NK-92 (cell line): Measurements from ENCODE around the gene EBLN1.
"Not testable (repeated sequence)": the region's sequence is repeated elsewhere in the genome, so short reads cannot be mapped to it uniquely, and the experiment has no call there.

ENCODE experiments used
- DNase-seq: peaks from one replicate; lab custom pipeline; 2025; ENCODE audit not compliant: unreplicated experiment; lab: John Stamatoyannopoulos, UW

The EBLN1 gene

GRCh38 chr10:22228167-22228938 lies 10.5 kb upstream of the EBLN1 start:
- DNase-seq: no peak

DNA sequence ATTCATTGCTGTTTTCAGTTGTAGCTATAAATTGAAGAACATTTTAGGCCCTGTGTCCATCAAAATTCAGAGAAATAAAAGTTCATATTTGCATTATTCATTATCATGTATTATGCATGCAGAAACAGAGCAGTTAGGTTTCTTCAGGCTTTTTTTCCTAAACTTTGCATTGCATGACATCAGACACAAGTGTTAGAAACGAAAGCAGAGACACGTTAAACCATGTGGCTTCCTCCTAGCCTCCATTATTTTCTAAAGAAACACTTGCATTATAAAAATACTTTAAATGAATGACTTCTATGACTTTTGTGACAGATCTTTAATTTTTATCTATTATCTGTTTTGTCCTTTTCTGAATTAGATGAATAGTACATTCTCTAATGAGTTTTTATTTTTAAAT lies 8.8 kb upstream of the EBLN1 start:
- DNase-seq: no peak

- DNase-seq: no peak
Measured at GRCh38 chr10:22222236-22223190, 4.7 kb upstream of the EBLN1 start.

DNA sequence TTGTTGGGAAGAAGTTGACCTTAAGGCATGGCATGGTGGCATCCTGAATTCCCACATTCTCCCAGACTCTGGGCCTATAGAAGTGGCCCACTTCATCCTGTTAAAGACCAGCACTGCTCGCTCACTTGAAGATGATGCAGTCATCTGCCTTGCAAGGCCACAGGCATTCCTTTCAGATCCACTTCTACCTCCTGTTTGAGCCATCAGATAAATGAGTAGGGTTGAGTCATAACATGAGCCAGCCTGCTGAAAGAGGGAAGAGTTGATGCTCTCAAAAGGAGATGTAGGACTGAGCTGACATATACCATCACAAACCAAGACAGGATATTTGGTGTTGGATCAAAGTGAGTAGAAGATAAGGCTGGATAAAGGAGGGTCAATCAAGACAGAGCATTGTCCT lies 1.5 kb upstream of the EBLN1 start:
- no peak for DNase-seq

DNA sequence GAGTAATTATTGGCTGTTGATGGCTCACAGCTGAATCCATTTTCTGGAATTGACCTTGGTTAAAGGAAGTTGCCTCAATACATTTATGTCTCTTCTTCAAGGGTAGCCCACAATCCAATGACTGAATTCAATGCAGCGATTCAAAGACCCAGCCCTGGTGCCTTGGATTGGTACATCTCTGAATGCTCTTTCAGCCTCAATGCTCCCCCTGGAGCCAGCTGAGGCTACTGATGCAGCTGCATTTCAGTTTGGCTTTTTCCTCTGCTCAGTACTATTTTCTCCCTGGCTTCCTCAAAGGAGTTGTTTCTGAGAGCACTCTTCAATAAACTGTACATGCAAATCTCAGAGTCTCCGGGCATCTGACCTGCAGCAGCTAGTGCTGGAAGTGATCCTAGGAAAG lies 633 bp upstream of the EBLN1 start:
- no peak for DNase-seq

- DNase-seq: not testable (repeated sequence)
Measured at GRCh38 chr10:22217084-22217483, 731 bp downstream of the EBLN1 start.

- no peak for DNase-seq
Measured at GRCh38 chr10:22210267-22210666, 7.5 kb downstream of the EBLN1 start.

DNA sequence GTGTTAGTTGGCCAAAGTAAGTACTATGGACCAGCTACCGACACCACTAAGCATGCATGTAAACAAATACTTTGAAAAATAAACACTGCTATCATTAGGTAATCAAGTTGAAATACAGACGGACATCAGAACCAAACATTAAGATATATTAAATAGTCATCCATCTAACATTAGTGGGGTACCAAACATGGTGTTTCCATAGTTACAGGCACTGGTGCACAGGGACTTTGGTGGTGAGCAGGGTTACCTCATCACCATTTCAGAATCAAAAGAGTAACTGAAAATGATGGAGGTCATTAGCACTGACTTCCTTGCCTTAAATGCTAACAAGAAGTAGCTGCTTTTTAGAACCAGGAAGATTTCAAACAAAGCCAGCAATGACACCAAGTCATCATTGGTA lies 23.9 kb downstream of the EBLN1 start:
- DNase-seq: no peak

GRCh38 chr10:22185586-22185985 lies 32.2 kb downstream of the EBLN1 start:
- DNase-seq: no peak

DNA sequence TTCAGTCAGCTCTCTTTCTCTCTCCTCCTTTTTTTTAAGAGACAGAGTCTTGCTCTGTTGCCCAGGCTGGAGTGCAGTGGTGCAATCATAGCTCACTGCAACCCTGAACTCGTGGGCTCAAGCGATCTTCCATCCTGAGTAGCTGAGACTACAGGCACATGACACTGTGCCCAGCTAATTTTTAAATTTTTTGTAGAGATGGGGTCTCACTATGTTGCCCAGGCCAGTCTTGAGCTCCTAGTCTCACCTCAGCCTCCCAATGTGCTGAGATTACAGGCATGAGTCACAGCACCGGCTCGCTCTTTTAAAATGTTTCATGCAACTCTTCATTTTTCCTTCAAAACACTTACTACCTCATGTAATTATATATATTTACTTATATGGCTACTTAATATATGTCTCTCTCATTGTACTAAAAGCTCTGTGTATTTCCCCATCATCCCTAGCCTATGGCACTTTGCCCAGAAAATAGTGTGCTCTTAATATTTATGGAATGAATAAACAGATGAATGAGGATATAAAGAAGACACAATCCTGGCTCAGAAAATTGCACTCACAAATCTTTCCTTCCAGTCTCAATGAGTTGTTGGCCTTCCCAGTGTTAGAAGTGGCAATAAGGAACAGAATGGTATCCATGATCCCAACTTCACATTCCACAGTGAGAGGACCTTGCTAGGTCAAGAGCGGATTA lies 33.9 kb downstream of the EBLN1 start:
- no peak for DNase-seq

- no peak for DNase-seq
Measured at GRCh38 chr10:22180724-22181123, 37.1 kb downstream of the EBLN1 start.

DNA sequence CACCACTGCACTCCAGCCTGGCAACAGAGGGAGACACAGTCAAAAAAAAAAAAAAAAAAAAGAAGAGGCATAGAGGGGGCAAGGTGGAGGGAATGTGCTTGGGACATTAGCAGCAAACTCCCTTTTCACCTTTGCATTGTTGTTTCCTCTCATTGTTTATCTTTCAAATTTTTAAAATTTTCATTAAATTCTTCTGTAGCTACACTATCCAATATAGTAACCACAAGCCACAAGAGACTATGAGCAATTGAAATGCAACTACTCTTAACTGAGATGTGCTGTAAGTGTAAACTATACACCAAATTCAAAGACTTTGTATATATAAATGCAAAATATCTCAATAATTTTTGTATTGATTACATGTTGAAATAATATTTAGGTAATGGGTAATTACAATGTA lies 43.4 kb downstream of the EBLN1 start:
- DNase-seq: no peak

DNA sequence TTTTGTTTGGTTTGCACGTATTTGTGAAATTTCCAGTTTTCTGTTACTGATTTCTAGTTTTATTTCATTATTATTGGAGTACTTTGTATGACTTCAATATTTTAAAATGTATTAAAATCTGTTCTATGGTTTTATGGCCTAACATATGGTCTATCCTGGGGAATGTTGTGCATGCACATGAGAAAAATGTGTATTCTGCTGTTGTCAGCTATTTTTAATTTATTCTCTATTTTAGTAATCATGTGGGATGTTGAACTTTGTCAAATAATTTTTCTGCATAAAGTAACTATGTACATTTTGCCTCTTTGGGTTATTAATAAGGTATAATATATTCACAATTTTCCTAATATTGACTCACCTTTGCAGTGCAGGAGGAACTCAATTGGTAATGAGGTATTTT lies 46.7 kb downstream of the EBLN1 start:
- no peak for DNase-seq

DNA sequence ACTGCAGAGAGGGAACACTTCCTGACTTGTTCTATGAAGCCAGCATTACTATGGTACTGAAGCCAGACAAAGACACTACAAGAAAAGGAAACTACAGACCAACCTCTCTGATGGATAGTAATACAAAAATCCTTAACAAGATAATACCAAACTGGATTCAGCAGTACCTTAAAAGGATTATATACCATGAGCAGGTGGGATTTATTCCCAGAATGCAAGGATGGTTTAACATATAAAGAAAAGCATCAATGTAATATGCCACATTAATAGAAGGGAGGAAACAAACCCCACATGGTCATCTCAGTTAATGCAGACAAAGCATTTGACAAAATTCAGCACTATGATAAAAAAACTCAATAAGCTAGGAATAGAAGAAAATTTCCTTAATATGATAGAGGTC lies 47.2 kb downstream of the EBLN1 start:
- no peak for DNase-seq

GRCh38 chr10:22159979-22160378 lies 57.8 kb downstream of the EBLN1 start:
- no peak for DNase-seq

DNA sequence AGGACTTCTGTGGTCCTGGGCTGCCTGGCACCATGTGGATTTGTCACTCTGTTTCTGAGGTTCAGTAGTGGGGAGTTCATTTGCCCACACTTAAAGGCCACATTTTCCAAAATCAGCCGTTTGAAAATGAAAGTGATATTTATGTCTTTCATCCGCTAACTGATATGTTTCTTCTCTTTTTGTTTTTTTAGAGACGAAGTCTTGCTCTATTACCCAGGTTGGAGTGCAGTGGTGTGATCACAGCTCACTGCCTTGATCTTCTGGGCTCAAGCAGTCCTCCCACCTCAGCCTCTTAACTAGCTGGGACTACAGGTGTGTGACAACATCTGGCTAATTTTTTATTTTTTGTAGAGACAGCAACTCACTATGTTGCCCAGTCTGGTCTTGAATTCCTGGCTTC lies 58.6 kb downstream of the EBLN1 start:
- no peak for DNase-seq
